T-helper 2 cell treated with Interferon-gamma antibody and Interleukin-4, amounts not matched to agents 5 μg/mL and 100 μg/mL, for 36 hours (primary cell): ENCODE measurements around the gene ZP2.
"Not testable (repeated sequence)": the region's sequence is repeated elsewhere in the genome, so short reads cannot be mapped to it uniquely, and the experiment has no call there.

Experiments used
- DNase-seq: peaks from one replicate; pipeline ENCODE4 v3.0.0; 2021; ENCODE audit warnings: low spot score
- H3K27ac Mint-ChIP-seq: one replicate; pipeline ENCODE4 v1.8.0; 2021; ENCODE audit warnings: mild to moderate bottlenecking, mixed read lengths
- H3K27me3 Mint-ChIP-seq: one replicate; pipeline ENCODE4 v1.8.0; 2021; ENCODE audit warnings: low read depth, mixed read lengths
- H3K36me3 Mint-ChIP-seq: one replicate; pipeline ENCODE4 v1.8.0; 2021; ENCODE audit warnings: low read depth, mixed read lengths
- H3K4me1 Mint-ChIP-seq: one replicate; pipeline ENCODE4 v1.8.0; 2021; ENCODE audit warnings: low read depth, mixed read lengths
- H3K4me3 Mint-ChIP-seq: one replicate; pipeline ENCODE4 v1.8.0; 2022; ENCODE audit warnings: mild to moderate bottlenecking, moderate library complexity, mixed read lengths
- H3K9me3 Mint-ChIP-seq: one replicate; pipeline ENCODE4 v1.8.0; 2021; ENCODE audit warnings: mixed read lengths

ZP2 gene

DNA sequence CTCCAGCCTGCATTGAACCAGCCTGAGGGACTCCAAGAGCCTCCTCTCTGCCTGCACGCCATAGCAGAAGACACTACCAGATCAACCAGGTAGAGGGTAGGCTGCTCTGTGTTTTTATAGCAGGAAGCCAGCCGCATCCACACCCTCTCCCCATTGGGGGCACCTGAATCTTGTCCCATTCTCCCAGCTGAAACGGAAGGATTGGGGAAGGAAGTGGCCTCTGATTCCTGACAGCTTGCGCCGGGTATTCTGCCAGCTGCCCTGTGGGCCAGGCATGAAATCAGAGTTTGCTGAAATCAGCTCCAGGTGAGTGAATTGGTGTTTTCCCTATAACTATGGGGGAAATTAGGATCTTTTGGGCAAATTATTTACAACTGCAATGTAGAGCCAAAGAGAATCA, at the start of gene ZP2:
TSS of gene ZP2 (minus strand) at position 89 of the 400 bp plus-strand sequence. CDS start at position 62, 27 bp downstream.
- peaks cover 5% of the 10 kb centered on the region for H3K27me3 Mint-ChIP-seq
- no peak within 1 kb of the TSS for H3K4me3 Mint-ChIP-seq
- DNase-seq, result no peak
- H3K9me3 Mint-ChIP-seq, result no peaks in the 10 kb centered on the region
- no peaks in the 10 kb centered on the region for H3K4me1 Mint-ChIP-seq
- no peak within 1 kb of the TSS for H3K27ac Mint-ChIP-seq
- no peaks in the 10 kb centered on the region for H3K36me3 Mint-ChIP-seq

- DNase-seq, result no peak
- no peaks in the 10 kb centered on the region for H3K4me1 Mint-ChIP-seq
- no peaks in the 10 kb centered on the region for H3K36me3 Mint-ChIP-seq
Observed at GRCh38 chr16:21257284-21257683, 45.9 kb upstream of the ZP2 start.

GRCh38 chr16:21256636-21257035, 45.3 kb upstream of the ZP2 start:
- no peaks in the 10 kb centered on the region for H3K36me3 Mint-ChIP-seq
- no peak overlapping the region for H3K27ac Mint-ChIP-seq
- H3K9me3 Mint-ChIP-seq, result no peaks in the 10 kb centered on the region
- H3K27me3 Mint-ChIP-seq, result peaks cover under 1% of the 10 kb centered on the region
- DNase-seq, result no peak
- no peaks in the 10 kb centered on the region for H3K4me1 Mint-ChIP-seq
- H3K4me3 Mint-ChIP-seq, result no peak overlapping the region

More at GRCh38 chr16:21257284-21257683, 45.9 kb upstream of the ZP2 start:
- H3K9me3 Mint-ChIP-seq, result no peaks in the 10 kb centered on the region
- H3K27ac Mint-ChIP-seq, result no peak overlapping the region
- no peaks in the 10 kb centered on the region for H3K27me3 Mint-ChIP-seq
- no peak overlapping the region for H3K4me3 Mint-ChIP-seq

DNA sequence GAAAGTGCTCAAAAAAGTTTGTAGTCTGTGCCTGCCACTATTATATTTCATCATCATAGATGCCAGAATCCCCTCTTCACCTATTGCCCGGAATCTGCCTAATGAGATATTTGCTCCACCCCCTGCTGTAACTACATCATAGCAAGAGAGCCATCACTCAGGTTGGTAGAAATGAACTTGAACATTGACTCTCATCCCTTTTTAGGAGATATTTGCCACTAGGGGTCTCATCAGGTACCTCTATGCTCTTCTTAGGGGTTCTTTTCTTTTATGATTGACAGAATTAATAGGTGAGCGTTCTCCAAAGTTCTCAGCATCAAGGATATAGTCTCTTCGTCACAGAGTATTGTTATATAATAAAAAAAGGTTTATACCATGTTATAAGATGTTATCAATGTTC, 42.1 kb upstream of the ZP2 start:
- Mint-ChIP-seq H3K9me3 (no peaks in the 10 kb centered on the region), H3K27ac (no peak overlapping the region), H3K4me3 (no peak overlapping the region), H3K27me3 (peaks cover 10% of the 10 kb centered on the region), H3K36me3 (no peaks in the 10 kb centered on the region), H3K4me1 (no peaks in the 10 kb centered on the region)
- DNase-seq, result no peak

- DNase-seq, result no peak
- H3K27ac Mint-ChIP-seq, result no peak overlapping the region
- no peaks in the 10 kb centered on the region for H3K9me3 Mint-ChIP-seq
- H3K4me3 Mint-ChIP-seq, result no peak overlapping the region
- no peaks in the 10 kb centered on the region for H3K4me1 Mint-ChIP-seq
- no peaks in the 10 kb centered on the region for H3K36me3 Mint-ChIP-seq
- peaks cover 17% of the 10 kb centered on the region for H3K27me3 Mint-ChIP-seq
Observed at GRCh38 chr16:21250072-21250923, 38.9 kb upstream of the ZP2 start.

DNA sequence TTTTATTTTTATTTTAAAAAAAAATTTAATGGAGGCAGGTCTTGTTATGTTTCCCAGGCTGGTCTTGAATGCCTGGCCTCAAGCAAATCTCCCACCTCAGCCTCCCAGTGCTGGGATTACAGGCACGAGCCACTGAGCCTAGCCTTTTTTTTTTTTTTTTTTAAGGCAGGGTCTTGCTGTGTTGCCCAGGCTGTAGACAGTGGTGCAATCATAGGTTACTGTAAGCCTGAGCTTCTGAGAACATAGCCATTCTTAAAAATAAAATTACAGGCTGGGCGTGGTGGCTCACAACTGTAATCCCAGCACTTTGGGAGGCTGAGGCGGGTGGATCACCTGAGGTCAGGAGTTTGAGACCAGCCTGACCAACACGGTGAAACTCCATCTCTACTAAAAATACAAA, 36.8 kb upstream of the ZP2 start:
- not testable (repeated sequence) for H3K4me1 Mint-ChIP-seq, H3K27ac Mint-ChIP-seq, H3K36me3 Mint-ChIP-seq, DNase-seq, H3K4me3 Mint-ChIP-seq, H3K9me3 Mint-ChIP-seq
- H3K27me3 Mint-ChIP-seq, result peaks cover 19% of the 10 kb centered on the region

DNA sequence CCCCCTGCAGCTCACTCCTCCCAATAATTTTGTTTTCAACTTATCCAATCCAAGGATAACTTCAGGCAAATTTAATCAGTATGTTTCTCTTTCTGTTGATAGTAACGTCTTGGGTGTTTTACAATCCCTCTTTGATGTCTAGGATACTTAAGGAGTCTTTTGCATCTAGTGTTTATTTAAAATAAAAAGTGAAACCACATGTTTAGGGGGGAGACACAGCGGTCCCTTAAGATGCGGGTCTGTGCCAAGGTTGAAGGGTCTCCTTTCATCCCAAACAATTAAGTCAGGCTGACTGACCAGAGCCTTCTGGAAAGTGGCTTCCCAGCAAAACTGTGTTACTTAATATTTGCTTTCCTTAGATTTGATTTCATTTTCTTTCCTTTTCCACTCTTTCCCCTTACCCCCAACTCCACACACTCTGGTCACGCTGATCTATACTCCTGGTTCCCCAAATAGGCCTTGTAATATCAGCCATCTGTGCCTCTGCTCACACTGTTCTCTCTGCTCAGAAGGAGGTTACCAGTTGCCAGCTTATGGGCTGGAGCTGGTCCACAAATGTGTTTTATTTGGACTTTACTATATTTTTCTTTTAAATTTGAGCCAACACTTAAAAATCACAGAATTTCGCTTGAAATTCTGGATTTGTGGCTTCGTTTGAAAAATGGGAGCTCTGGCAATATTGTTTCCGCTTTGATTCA, 33.3 kb upstream of the ZP2 start:
- H3K27me3 Mint-ChIP-seq, result peaks cover 11% of the 10 kb centered on the region
- DNase-seq, result no peak
- no peak overlapping the region for H3K27ac Mint-ChIP-seq

GRCh38 chr16:21242756-21243155, 31.4 kb upstream of the ZP2 start:
- Mint-ChIP-seq H3K36me3 (no peaks in the 10 kb centered on the region), H3K27ac (no peak overlapping the region), H3K4me1 (no peaks in the 10 kb centered on the region), H3K4me3 (no peak overlapping the region), H3K27me3 (peaks cover 9% of the 10 kb centered on the region), H3K9me3 (no peaks in the 10 kb centered on the region)
- no peak for DNase-seq

More for the DNA sequence above, 33.3 kb upstream of the ZP2 start:
- Mint-ChIP-seq H3K4me3 (no peak overlapping the region), H3K4me1 (no peaks in the 10 kb centered on the region), H3K9me3 (no peaks in the 10 kb centered on the region), H3K36me3 (no peaks in the 10 kb centered on the region)

DNA sequence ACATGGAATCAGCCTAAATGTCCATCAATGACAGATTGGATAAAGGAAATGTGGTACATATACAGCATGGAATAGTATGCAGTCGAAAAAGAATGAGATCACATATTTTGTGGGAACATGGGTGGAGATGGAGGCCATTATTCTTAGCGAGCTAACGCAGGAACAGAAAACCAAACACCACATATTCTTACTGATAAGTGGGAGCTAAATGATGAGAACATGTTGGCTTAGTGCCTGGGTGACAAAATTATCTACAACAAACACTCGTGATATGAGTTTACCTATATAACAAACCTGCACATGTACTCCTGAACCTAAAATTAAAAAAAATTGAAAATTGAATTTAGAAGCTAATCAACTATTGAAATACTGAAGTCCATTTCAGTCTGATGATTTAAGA, 28.3 kb upstream of the ZP2 start:
- DNase-seq, result no peak
- no peaks in the 10 kb centered on the region for H3K4me1 Mint-ChIP-seq
- H3K27me3 Mint-ChIP-seq, result peaks cover 4% of the 10 kb centered on the region
- no peaks in the 10 kb centered on the region for H3K9me3 Mint-ChIP-seq
- H3K4me3 Mint-ChIP-seq, result no peak overlapping the region
- no peak overlapping the region for H3K27ac Mint-ChIP-seq
- H3K36me3 Mint-ChIP-seq, result no peaks in the 10 kb centered on the region

- Mint-ChIP-seq H3K9me3 (no peaks in the 10 kb centered on the region), H3K4me1 (no peaks in the 10 kb centered on the region), H3K36me3 (no peaks in the 10 kb centered on the region), H3K27ac (no peak overlapping the region), H3K27me3 (peaks cover 7% of the 10 kb centered on the region), H3K4me3 (no peak overlapping the region)
- DNase-seq, result no peak
Observed at GRCh38 chr16:21236831-21237230, 25.5 kb upstream of the ZP2 start.

GRCh38 chr16:21235199-21235585, 23.8 kb upstream of the ZP2 start:
- H3K4me3 Mint-ChIP-seq, result no peak overlapping the region
- no peaks in the 10 kb centered on the region for H3K36me3 Mint-ChIP-seq
- no peaks in the 10 kb centered on the region for H3K9me3 Mint-ChIP-seq
- H3K27me3 Mint-ChIP-seq, result peaks cover 16% of the 10 kb centered on the region
- H3K4me1 Mint-ChIP-seq, result no peaks in the 10 kb centered on the region
- H3K27ac Mint-ChIP-seq, result no peak overlapping the region
- DNase-seq, result no peak

DNA sequence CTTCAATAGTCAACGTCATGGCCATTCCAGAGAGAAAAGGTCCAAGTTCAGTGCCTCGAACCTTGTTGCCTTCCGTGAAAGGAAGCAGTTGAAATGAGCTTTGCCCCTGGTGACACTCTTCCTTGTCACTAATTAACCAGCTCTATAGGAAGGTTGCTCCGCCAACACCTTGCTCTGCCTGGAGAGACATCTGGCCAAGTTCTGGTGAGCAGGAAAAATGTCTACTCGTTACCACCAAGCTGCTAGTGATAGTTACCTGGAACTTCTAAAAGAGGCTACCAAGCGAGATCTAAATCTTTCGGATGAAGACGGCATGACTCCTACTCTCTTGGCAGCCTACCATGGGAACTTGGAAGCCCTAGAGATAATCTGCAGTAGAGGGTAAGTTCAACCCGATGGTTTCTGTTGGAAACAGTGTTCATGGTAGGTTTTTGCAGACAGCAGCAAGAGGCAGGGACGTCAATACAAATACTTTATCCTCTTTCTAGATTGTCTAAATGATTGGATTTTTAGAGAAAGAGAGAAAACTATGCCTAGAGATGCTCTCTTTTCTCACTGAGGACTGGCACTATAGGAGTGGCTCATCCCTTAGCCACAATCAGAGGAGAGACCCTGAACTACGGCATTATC, 22.3 kb upstream of the ZP2 start, which contains the start of gene ANKS4B:
TSS of gene ANKS4B (plus strand) at position 179 of the 630 bp plus-strand sequence. CDS start at position 218, 39 bp downstream.
- Mint-ChIP-seq H3K27ac (no peak within 1 kb of the TSS), H3K9me3 (no peaks in the 10 kb centered on the region), H3K27me3 (peaks cover 30% of the 10 kb centered on the region), H3K36me3 (no peaks in the 10 kb centered on the region), H3K4me1 (no peaks in the 10 kb centered on the region), H3K4me3 (no peak within 1 kb of the TSS)
- no peak for DNase-seq

DNA sequence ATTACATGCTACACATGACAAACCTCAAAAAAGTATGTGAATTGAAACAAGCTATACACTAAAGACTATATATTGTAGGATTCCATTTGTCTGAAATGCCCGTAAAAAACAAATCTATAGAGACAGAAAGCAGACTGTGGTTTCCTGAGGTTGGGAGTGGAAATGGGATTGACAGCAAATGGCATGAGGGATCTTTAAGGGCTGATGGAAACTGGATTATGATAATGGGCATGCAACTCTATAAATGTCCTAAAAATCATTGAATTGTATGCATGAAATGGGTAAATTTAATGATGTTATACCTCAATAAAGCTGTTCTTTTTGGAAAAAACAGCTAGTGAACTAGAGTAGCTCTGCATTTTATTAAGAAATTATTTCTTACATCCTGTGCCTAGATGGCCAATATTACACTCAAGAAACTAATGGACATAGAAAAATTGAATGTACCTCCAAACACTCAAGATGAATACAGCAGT, 21.7 kb upstream of the ZP2 start:
- no peak for DNase-seq
- Mint-ChIP-seq H3K36me3 (no peaks in the 10 kb centered on the region), H3K4me1 (no peaks in the 10 kb centered on the region), H3K4me3 (no peak overlapping the region), H3K9me3 (no peaks in the 10 kb centered on the region), H3K27me3 (peaks cover 35% of the 10 kb centered on the region), H3K27ac (no peak overlapping the region)

- Mint-ChIP-seq H3K4me1 (peaks cover 3% of the 10 kb centered on the region), H3K27ac (no peak overlapping the region), H3K4me3 (no peak overlapping the region), H3K9me3 (no peaks in the 10 kb centered on the region), H3K36me3 (no peaks in the 10 kb centered on the region), H3K27me3 (peaks cover 52% of the 10 kb centered on the region)
- DNase-seq, result no peak
Observed at GRCh38 chr16:21228361-21228872, 17.0 kb upstream of the ZP2 start.
